ENCODE data around the gene SECISBP2.

The SECISBP2 gene

DNA sequence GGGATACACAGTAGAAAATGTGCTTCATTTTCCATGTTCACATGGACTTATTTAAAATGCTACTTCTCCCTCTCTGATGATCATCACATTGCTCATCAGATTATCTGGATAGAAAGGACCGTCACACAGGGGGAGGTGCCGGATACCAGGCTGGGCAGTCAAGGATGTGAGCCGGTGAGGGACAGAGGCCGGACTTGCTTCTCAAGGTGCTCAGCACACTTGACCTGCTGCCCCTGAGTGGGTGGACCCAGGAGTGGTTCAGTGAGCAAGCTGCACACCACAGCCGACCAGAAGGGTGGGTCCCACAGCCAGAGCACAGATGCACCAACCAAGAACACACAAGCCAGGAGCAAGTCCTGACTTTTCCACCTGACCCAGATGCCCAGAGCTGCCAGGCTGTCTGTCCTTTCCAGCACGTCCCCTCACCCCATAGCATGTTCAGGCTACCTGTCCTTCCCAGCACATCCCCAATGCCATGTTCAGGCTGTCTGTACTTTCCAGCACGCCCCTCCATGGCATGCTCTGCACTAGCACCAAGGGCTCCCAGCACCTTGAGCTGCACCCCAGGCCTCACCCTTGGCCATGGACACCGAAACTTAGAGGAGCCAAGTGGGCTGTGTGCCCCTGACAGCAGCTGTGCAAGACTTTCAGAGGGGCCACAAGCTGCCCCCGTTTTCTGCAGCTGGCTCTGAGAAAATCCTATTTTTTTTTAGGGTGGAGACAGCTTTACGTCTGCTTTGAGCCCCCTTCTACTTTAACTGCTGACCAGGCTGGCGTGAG, 77.8 kb downstream of the SECISBP2 start:
- H3K27ac Mint-ChIP-seq = no peak overlapping the region

GRCh38 chr9:89397471-89397870, 79.2 kb downstream of the SECISBP2 start:
- ATAC-seq (ENCODE audit: low read depth) (no peak), DNase-seq (ENCODE audit: low spot score in 2 of 2) (no peak)
- Mint-ChIP-seq H3K36me3 (peaks cover 29% of the 10 kb centered on the region), H3K27ac (no peak overlapping the region), H3K4me3 (no peak overlapping the region), H3K4me1 (peaks cover 28% of the 10 kb centered on the region), H3K27me3 (no peaks in the 10 kb centered on the region), H3K9me3 (no peaks in the 10 kb centered on the region)

More for the DNA sequence above, 77.8 kb downstream of the SECISBP2 start:
- no peaks in the 10 kb centered on the region for H3K9me3 Mint-ChIP-seq
- peaks cover 26% of the 10 kb centered on the region for H3K36me3 Mint-ChIP-seq
- DNase-seq (ENCODE audit: low spot score in 2 of 2) (no peak), ATAC-seq (ENCODE audit: low read depth) (no peak)
- no peak overlapping the region for H3K4me3 Mint-ChIP-seq
- H3K27me3 Mint-ChIP-seq = no peaks in the 10 kb centered on the region
- peaks cover 15% of the 10 kb centered on the region for H3K4me1 Mint-ChIP-seq

GRCh38 chr9:89398621-89399020, 80.3 kb downstream of the SECISBP2 start:
- Mint-ChIP-seq H3K27ac (no peak overlapping the region), H3K36me3 (peaks cover 22% of the 10 kb centered on the region), H3K27me3 (no peaks in the 10 kb centered on the region), H3K9me3 (no peaks in the 10 kb centered on the region), H3K4me1 (peaks cover 28% of the 10 kb centered on the region), H3K4me3 (no peak overlapping the region)
- no peak for DNase-seq (ENCODE audit: low spot score in 2 of 2)
- ATAC-seq (ENCODE audit: low read depth) = no peak

DNA sequence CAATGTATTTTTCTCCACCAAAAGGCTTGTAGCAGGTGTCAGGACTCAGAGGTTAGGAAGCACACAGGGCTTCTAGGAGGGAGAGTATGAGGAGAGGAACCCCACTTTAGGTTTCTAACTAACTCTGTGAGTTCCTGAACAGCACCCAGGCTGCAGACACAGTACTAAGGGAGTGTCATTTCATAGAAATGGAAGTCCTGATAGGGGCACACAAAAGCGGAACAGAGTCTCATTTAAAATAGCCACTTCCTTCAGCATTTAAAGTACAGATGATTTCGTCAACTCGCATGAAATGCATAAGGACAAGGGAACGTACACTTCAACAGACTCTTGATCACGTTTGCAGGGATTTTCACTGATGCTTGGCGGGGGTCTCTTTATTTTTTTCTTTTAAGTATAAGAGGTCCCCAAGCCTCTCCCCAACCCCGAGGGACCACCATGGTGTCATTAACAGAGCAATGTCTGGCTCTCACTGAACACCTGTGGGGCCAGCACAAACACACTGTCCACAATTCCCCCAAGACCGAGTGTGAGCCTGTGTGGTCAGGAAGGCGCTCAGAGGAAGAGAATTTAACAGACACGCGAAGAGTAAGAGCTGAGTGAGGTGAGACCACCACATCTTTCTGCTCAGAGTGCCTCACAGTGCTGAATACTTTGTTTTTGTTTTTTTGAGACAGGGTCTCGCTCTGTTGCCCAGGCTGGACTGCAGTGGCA, 82.3 kb downstream of the SECISBP2 start:
- ATAC-seq (ENCODE audit: low read depth) (peak; percentile 96), DNase-seq (ENCODE audit: low spot score in 2 of 2) (peak in 1 of 2 donors; percentile 38)
- H3K9me3 Mint-ChIP-seq = no peaks in the 10 kb centered on the region
- H3K27ac Mint-ChIP-seq = peak overlapping the region; percentile 88
- peak overlapping the region; percentile 73 for H3K4me3 Mint-ChIP-seq
- peaks cover 45% of the 10 kb centered on the region for H3K4me1 Mint-ChIP-seq
- peaks cover 18% of the 10 kb centered on the region for H3K36me3 Mint-ChIP-seq
- no peaks in the 10 kb centered on the region for H3K27me3 Mint-ChIP-seq

DNA sequence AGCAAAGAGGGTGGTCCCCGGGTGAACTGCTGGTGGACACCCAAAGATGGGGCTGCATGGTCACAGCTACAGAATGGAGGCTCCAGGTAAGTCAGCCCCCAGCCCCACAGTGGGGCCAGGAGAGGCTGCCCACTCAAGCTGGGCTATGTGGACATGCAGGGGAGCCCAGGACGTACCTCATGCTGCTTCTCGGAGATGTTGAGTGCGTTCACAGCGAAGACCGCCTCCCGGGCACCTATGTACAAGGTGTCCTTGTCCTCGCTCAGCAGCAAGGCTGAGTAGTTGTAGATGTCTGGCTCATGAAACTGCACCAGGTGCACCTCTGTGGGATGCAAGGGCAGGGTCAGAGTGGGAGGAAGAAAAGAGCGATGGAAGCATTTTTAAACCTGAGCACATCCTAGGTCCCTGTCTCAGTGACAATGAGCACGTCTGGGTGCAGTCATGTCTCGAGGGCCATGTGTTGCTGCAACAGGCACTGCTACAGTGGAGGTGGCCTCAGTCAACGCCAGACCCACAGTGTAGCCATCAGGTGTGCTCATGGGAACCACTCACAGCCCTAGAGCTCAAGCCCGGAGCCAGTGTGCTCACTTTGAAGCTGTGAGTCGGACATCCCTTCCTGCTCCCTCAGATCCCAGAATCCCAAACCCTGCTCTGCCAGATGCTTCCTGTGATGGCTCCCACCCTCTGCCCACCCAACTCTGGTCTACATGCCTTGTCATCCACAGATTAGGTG, 84.6 kb downstream of the SECISBP2 start:
- no peak overlapping the region for H3K4me3 Mint-ChIP-seq
- ATAC-seq (ENCODE audit: low read depth) (no peak), DNase-seq (ENCODE audit: low spot score in 2 of 2) (no peak)
- H3K27me3 Mint-ChIP-seq = no peaks in the 10 kb centered on the region
- H3K9me3 Mint-ChIP-seq = peaks cover 4% of the 10 kb centered on the region
- H3K4me1 Mint-ChIP-seq = peaks cover 65% of the 10 kb centered on the region
- H3K27ac Mint-ChIP-seq = peak overlapping the region; percentile 96
- peaks cover 19% of the 10 kb centered on the region for H3K36me3 Mint-ChIP-seq

GRCh38 chr9:89404074-89404473, 85.8 kb downstream of the SECISBP2 start:
- H3K9me3 Mint-ChIP-seq = peaks cover 4% of the 10 kb centered on the region
- H3K27ac Mint-ChIP-seq = peak overlapping the region; percentile 96
- peaks cover 75% of the 10 kb centered on the region for H3K4me1 Mint-ChIP-seq
- H3K36me3 Mint-ChIP-seq = peaks cover 17% of the 10 kb centered on the region
- ATAC-seq (ENCODE audit: low read depth) = no peak
- H3K4me3 Mint-ChIP-seq = peak overlapping the region; percentile 59
- DNase-seq (ENCODE audit: low spot score in 2 of 2) = no peak
- H3K27me3 Mint-ChIP-seq = no peaks in the 10 kb centered on the region

DNA sequence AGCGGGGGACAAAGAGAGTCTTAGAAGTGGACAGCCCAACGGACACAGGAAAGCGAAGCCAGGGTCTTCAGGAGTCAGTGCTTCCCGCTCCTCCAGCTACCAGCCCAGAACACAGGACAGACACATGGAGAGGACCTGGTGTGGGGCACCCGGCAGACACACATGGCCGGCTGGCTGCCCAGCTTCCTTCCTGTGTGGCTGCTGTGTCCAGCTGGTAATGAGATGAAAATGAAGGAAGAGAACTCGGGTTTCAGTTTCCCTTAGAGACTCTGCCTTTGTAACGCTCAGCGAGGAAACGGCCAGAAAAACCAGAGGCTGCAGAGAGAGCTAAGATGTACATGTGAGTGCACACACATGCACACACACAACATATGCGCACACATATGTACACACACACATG, 87.5 kb downstream of the SECISBP2 start:
- H3K4me1 Mint-ChIP-seq = peaks cover 80% of the 10 kb centered on the region
- H3K4me3 Mint-ChIP-seq = peak overlapping the region; percentile 71
- H3K27ac Mint-ChIP-seq = peak overlapping the region; percentile 96
- no peak for DNase-seq (ENCODE audit: low spot score in 2 of 2)
- peaks cover 18% of the 10 kb centered on the region for H3K36me3 Mint-ChIP-seq
- ATAC-seq (ENCODE audit: low read depth) = peak; percentile 58
- H3K27me3 Mint-ChIP-seq = no peaks in the 10 kb centered on the region
- peaks cover 4% of the 10 kb centered on the region for H3K9me3 Mint-ChIP-seq

DNA sequence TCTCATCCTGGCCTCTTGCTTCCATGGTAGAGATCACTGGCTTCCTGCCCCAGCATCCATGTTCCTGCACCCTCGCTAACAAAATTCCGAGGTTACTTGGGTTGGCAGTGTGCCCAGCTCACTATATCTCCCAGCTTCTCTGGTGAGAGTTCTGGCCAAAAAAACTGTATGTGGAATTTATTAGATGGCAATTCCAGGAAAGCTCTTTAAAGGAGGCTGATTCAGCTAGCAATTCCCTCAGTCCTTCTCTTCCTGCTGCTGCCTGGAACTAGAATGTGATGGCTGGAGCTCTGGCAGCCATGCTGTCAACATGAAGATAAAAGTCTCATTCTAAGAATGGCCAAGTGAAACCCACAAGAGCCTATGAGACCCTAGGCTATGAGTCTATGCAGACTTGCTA, 88.8 kb downstream of the SECISBP2 start:
- Mint-ChIP-seq H3K4me1 (peaks cover 76% of the 10 kb centered on the region), H3K27me3 (no peaks in the 10 kb centered on the region), H3K36me3 (peaks cover 16% of the 10 kb centered on the region), H3K27ac (peak overlapping the region; percentile 96), H3K4me3 (peak overlapping the region; percentile 71), H3K9me3 (peaks cover 4% of the 10 kb centered on the region)
- DNase-seq (ENCODE audit: low spot score in 2 of 2) (no peak), ATAC-seq (ENCODE audit: low read depth) (no peak)

DNA sequence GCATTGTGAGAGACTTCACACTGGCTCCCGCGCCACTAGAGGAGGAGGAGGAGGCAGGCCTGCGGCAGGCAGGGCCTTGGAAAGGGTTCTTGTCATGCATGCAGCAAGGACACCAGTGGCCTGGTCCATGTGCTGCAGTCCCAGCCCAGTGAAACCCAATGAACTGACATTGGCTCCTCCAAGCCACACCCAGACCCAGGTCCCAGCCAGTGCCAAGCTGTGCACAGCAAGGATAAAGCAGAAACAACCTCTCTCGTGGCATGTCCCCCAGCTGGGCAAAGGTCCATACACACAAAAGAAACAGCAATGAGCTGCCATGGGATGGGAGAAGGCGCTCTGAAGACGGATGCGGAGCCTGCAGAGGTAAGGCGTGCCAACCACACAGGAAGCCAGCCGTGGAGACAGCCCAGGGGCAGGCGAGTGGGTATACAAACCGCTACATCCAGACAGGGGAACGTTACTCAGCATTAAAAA, 90.4 kb downstream of the SECISBP2 start:
- peaks cover 76% of the 10 kb centered on the region for H3K4me1 Mint-ChIP-seq
- peak; percentile 75 for ATAC-seq (ENCODE audit: low read depth)
- H3K36me3 Mint-ChIP-seq = peaks cover 13% of the 10 kb centered on the region
- peak overlapping the region; percentile 72 for H3K27ac Mint-ChIP-seq
- peak overlapping the region; percentile 72 for H3K4me3 Mint-ChIP-seq
- DNase-seq (ENCODE audit: low spot score in 2 of 2) = peak in 1 of 2 donors; percentile 20
- H3K27me3 Mint-ChIP-seq = no peaks in the 10 kb centered on the region
- H3K9me3 Mint-ChIP-seq = peaks cover 4% of the 10 kb centered on the region
